ENCODE data around the gene IL1RAPL2.

IL1RAPL2 gene

GRCh38 chrX:105314458-105314857 is 748.5 kb downstream of the IL1RAPL2 start:
- DNase-seq (ENCODE audit: low spot score): no peak

GRCh38 chrX:105315248-105315647 is 749.2 kb downstream of the IL1RAPL2 start:
- TF ChIP-seq CTCF (IDR thresholded peaks at IDR 0.05; ENCODE audit: extremely low read depth, missing control alignments): no peak
- no peak for DNase-seq (ENCODE audit: low spot score)

More at GRCh38 chrX:105314458-105314857, 748.5 kb downstream of the IL1RAPL2 start:
- TF ChIP-seq CTCF (IDR thresholded peaks at IDR 0.05; ENCODE audit: extremely low read depth, missing control alignments): no peak

- no peak for DNase-seq (ENCODE audit: low spot score)
- TF ChIP-seq CTCF (IDR thresholded peaks at IDR 0.05; ENCODE audit: extremely low read depth, missing control alignments): no peak
Measured at GRCh38 chrX:105317117-105317516, 751.1 kb downstream of the IL1RAPL2 start.

GRCh38 chrX:105323928-105324327 is 757.9 kb downstream of the IL1RAPL2 start:
- DNase-seq (ENCODE audit: low spot score): no peak

GRCh38 chrX:105328773-105329172 is 762.8 kb downstream of the IL1RAPL2 start:
- no peak for TF ChIP-seq CTCF (IDR thresholded peaks at IDR 0.05; ENCODE audit: extremely low read depth, missing control alignments)

More at GRCh38 chrX:105323928-105324327, 757.9 kb downstream of the IL1RAPL2 start:
- TF ChIP-seq CTCF (IDR thresholded peaks at IDR 0.05; ENCODE audit: extremely low read depth, missing control alignments): no peak

GRCh38 chrX:105331244-105331643 is 765.2 kb downstream of the IL1RAPL2 start:
- DNase-seq (ENCODE audit: low spot score): no peak
- TF ChIP-seq CTCF (IDR thresholded peaks at IDR 0.05; ENCODE audit: extremely low read depth, missing control alignments): no peak

More at GRCh38 chrX:105328773-105329172, 762.8 kb downstream of the IL1RAPL2 start:
- no peak for DNase-seq (ENCODE audit: low spot score)

GRCh38 chrX:105347373-105347772 is 781.4 kb downstream of the IL1RAPL2 start:
- no peak for DNase-seq (ENCODE audit: low spot score)
- no peak for TF ChIP-seq CTCF (IDR thresholded peaks at IDR 0.05; ENCODE audit: extremely low read depth, missing control alignments)
